GM12878 (cell line): ENCODE measurements around the gene KRTAP10-6. TPM values are rescaled to one million over a fixed set of nuclear protein-coding genes. Genes with fewer than 3 reads are reported as not detected.

ENCODE experiments used
- ATAC-seq: fragments of 200-7000 bp; cut with Tn5 transposase; 3 replicates; pipeline ENCODE4 v1.9.1; 2020; ENCODE audit warnings: mild to moderate bottlenecking, moderate library complexity
- BruUV-seq: library from RNA; stranded (reverse); fragments of 400-500 nt; replicated peaks from 2 replicates; lab custom pipeline; 2021; lab: Mats Ljungman, UMichigan
- CTCF ChIA-PET: fragments of 300-600 bp; sonication (Branson Sonifier 250); formaldehyde crosslinking; extraction: SDS; loops from one replicate; lab custom pipeline; 2021; ENCODE audit warnings: inconsistent platforms; lab: Yijun Ruan, JAX
- POLR2A ChIA-PET: fragments of 350-600 bp; formaldehyde crosslinking; extraction: SDS; loops from one replicate; lab custom pipeline; 2021; ENCODE audit warnings: inconsistent platforms; lab: Charles Lee
- RAD21 ChIA-PET: fragments of 300-600 bp; sonication (Branson Sonifier 250); formaldehyde crosslinking; loops from one replicate; lab custom pipeline; 2023; ENCODE audit warnings: antibody characterized with exemption; ENCODE audit not compliant: unreplicated experiment; lab: Charles Lee
- SMC1A ChIA-PET: fragments of 300-600 bp; sonication (Branson Sonifier 250); formaldehyde crosslinking; loops from one replicate; lab custom pipeline; 2023; ENCODE audit not compliant: unreplicated experiment, uncharacterized antibody; lab: Charles Lee
- DNase-seq: peaks from one replicate; pipeline ENCODE4 v3.0.0-alpha.2; 2011; ENCODE audit warnings: low read depth, low spot score
- FAIRE-seq: peaks from 3 replicates; lab custom pipeline; 2011; peaks lifted over from hg19 to GRCh38; lab: Jason Lieb, UNC
- H2AFZ ChIP-seq: 2 replicates; pipeline ENCODE4 v1.6.0; 2011; ENCODE audit warnings: low read depth, low read length, control low read depth; ENCODE audit not compliant: control insufficient read depth
- H3K27ac ChIP-seq: 2 replicates; pipeline ENCODE4 v1.5.1; 2011; ENCODE audit warnings: control low read depth; ENCODE audit not compliant: control insufficient read depth, insufficient read depth
- H3K27me3 ChIP-seq, 2 experiments: replicated peaks in 1 of 2; 2 replicates each; pipeline versions ENCODE4 v1.6.0 to v1.6.1; 2011; ENCODE audit warnings: low read length in 1 of 2; ENCODE audit not compliant: control insufficient read depth in 2 of 2, insufficient read depth in 2 of 2
- H3K36me3 ChIP-seq, 2 experiments: 2 replicates each; pipeline ENCODE4 v1.5.1; 2011; ENCODE audit warnings: low read length in 1 of 2; ENCODE audit not compliant: control insufficient read depth in 2 of 2, insufficient read depth in 2 of 2
- H3K4me1 ChIP-seq: 2 replicates; pipeline ENCODE4 v1.6.1; 2011; ENCODE audit warnings: mild to moderate bottlenecking, low read length, moderate library complexity, mixed read lengths; ENCODE audit not compliant: control insufficient read depth, insufficient read depth
- H3K4me2 ChIP-seq: 2 replicates; pipeline ENCODE4 v1.6.0; 2011; ENCODE audit warnings: control low read depth; ENCODE audit not compliant: control insufficient read depth, insufficient read depth
- H3K4me3 ChIP-seq: fragments of 200-600 bp; sonication (generic); 2 replicates; pipeline ENCODE4 v1.5.1; 2016
- H3K79me2 ChIP-seq: 2 replicates; pipeline ENCODE4 v1.6.0; 2011; ENCODE audit warnings: low read length; ENCODE audit not compliant: control insufficient read depth, insufficient read depth
- H3K9ac ChIP-seq: 2 replicates; pipeline ENCODE4 v1.8.0; 2011; ENCODE audit warnings: low read length, control low read depth, mixed read lengths; ENCODE audit not compliant: control insufficient read depth, insufficient read depth
- H3K9me3 ChIP-seq: replicated peaks from 3 replicates; pipeline ENCODE4 v1.5.1; 2011; ENCODE audit warnings: mild to moderate bottlenecking, low read length; ENCODE audit not compliant: control insufficient read depth, insufficient read depth
- H4K20me1 ChIP-seq: 2 replicates; pipeline ENCODE4 v1.6.0; 2011; ENCODE audit not compliant: control insufficient read depth, insufficient read depth
- CEBPB ChIP-seq, 2 experiments: fragments of 150-350 bp in 1 of 2; IDR thresholded peaks; 2 replicates each; pipeline ENCODE4 v1.6.1; 2012 to 2014; ENCODE audit warnings: low read depth in 2 of 2, low read length in 2 of 2, borderline replicate concordance in 1 of 2, inconsistent platforms in 1 of 2
- MAX ChIP-seq: IDR thresholded peaks from 2 replicates; pipeline ENCODE4 v1.6.1; 2012; ENCODE audit warnings: low read depth, low read length, improper control_type of control experiment
- PAX5 ChIP-seq: IDR thresholded peaks from 2 replicates; pipeline ENCODE4 v1.6.1; 2011; ENCODE audit warnings: low read depth, low read length, borderline replicate concordance
- PRDM15 ChIP-seq: fragments of 450-650 bp; formaldehyde crosslinking; IDR thresholded peaks from 2 replicates; pipeline ENCODE4 v1.4.0; 2020; ENCODE audit warnings: mild to moderate bottlenecking, moderate library complexity
- RAD21 ChIP-seq: IDR thresholded peaks from 2 replicates; pipeline ENCODE4 v1.6.1; 2011; ENCODE audit warnings: mild to moderate bottlenecking, low read depth, low read length, moderate library complexity; ENCODE audit not compliant: insufficient read depth
- WGBS: methylation state at CpG from one replicate; pipeline ENCODE4 v1.1.6; 2016; ENCODE audit warnings: low lambda C conversion rate; ENCODE audit not compliant: insufficient replicate concordance, insufficient coverage; ENCODE audit errors: missing lambda C conversion rate; 5-methylcytosine and 5-hydroxymethylcytosine counted together
- in situ Hi-C: fragments of 300-500 bp; cut with MboI; formaldehyde crosslinking; loops from 9 replicates; pipeline ENCODE4 v1.14.3; 2018; ENCODE audit warnings: mixed read lengths
- intact Hi-C: fragments of 100-400 bp; cut with micrococcal nuclease; formaldehyde crosslinking; loops from one replicate; pipeline ENCODE4 v1.14.2; 2022; ENCODE audit not compliant: unreplicated experiment
- polyA plus RNA-seq, 11 experiments: library from polyadenylated mRNA; depleted of rRNA in 4 of 11; unstranded in 6 of 11; stranded (reverse) in 5 of 11; fragments of >200 nt; fragmentation: Nextera tagmentation in 4 of 11; fragmentation: Illumina TruSeq in 1 of 11; extraction: Ambion mirVana in 4 of 11; extraction: Trizol in 1 of 11; gene quantifications; 1 replicate in 1 of 11; 2 replicates in 10 of 11; pipeline versions ENCODE4 v1.2.1 to v1.2.3, GENCODE V29; 2011 to 2016; ENCODE audit warnings: inconsistent platforms in 2 of 11, missing spikeins in 2 of 11, low read depth in 1 of 11
- total RNA-seq, 4 experiments: library from RNA; depleted of rRNA in 3 of 4; stranded (reverse); fragments of >200 nt in 3 of 4; fragmentation: Illumina TruSeq in 1 of 4; extraction: Trizol in 1 of 4; gene quantifications; 2 replicates each; pipeline versions ENCODE4 v1.2.1 to v1.2.3, GENCODE V29; 2013 to 2021

Gene KRTAP10-6
- total and polyA plus RNA-seq, 10 of the 15 experiments (the other 5 are each of a cell fraction or from before 2014, with no cell fraction given) = not detected

GRCh38 chr21:44578371-44579055 lies 13.8 kb downstream of the KRTAP10-6 start:
- Histone ChIP-seq H3K27me3 (no peaks in the 10 kb centered on the region), H2AFZ (no peak overlapping the region), H3K36me3 (no peaks in the 10 kb centered on the region), H3K9me3 (peaks cover 5% of the 10 kb centered on the region; the same call in 2 of the 3 replicates), H3K9ac (no peak overlapping the region), H4K20me1 (no peaks in the 10 kb centered on the region), H3K4me2 (no peak overlapping the region), H3K4me3 (no peak overlapping the region), H3K4me1 (no peaks in the 10 kb centered on the region), H3K79me2 (no peaks in the 10 kb centered on the region), H3K27ac (no peak overlapping the region)
- intact Hi-C loops (no loop called here), in situ Hi-C loops (no loop called here)
- ChIA-PET RAD21 (no interaction called here), SMC1A (no interaction called here), CTCF (no interaction called here), POLR2A (no interaction called here)
- 51% methylated on average over 17 of the region's 17 CpGs for WGBS
- DNase-seq (no peak), FAIRE-seq (no peak), ATAC-seq (no peak)
- BruUV-seq = no TSS peak
- no peak for TF ChIP-seq PRDM15 (CRISPR knock-in tag)
- TF ChIP-seq MAX = no peak
- TF ChIP-seq CEBPB (IDR thresholded peaks at IDR 0.05; ENCODE audit: borderline replicate concordance in 1 of 2, low read depth in 2 of 2, low read length in 2 of 2) = no peak
- TF ChIP-seq RAD21 = no peak
- no peak for TF ChIP-seq PAX5
